GM12878 (cell line): ENCODE results near the gene PRR3.

Experiments
- CTCF ChIP-seq, 3 experiments: IDR thresholded peaks in 2 of 3; conservative IDR thresholded peaks in 1 of 3; 2 replicates each; pipeline ENCODE4 v1.5.1; 2011; ENCODE audit warnings: low read depth in 3 of 3, low read length in 3 of 3, mild to moderate bottlenecking in 3 of 3, control low read depth in 2 of 3, moderate library complexity in 2 of 3, inconsistent platforms in 1 of 3, mixed read lengths in 1 of 3; ENCODE audit not compliant: control insufficient read depth in 2 of 3, insufficient read depth in 1 of 3; ENCODE audit errors: extremely low read depth in 1 of 3
- HDAC6 ChIP-seq: fragments of 200-600 bp; sonication (generic); IDR thresholded peaks from one replicate; pipeline ENCODE4 v1.8.0; 2017; ENCODE audit warnings: antibody characterized with exemption; ENCODE audit not compliant: unreplicated experiment

DNA sequence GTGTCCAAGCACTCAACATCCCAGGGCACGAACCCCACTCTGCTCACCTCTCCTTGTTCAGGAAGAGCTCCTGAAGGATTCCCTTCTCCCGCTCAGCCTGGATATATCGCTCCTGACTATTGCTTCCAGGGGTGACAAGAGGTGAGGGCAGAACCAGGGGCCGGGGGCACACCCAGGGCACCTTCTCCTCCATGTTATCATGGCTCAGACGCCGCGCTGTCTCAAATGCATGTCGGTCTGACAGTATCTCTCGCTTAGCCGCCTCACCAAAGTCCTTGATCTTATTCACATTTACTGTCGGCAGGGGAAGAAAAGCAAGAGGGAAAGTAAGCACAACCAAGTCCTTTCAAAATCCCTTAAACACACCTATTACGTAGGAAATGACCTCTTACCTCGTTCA is 46.9 kb downstream of the PRR3 start:
- TF ChIP-seq HDAC6 (no peak), CTCF (IDR thresholded peaks at IDR 0.05 in 2 of 3, conservative IDR thresholded peaks at IDR 0.05 in 1 of 3; ENCODE audit: control insufficient read depth in 2 of 3, extremely low read depth in 1 of 3, insufficient read depth in 1 of 3, low read depth in 3 of 3, low read length in 3 of 3) (no peak)
